NCI-H524 treated with DMSO at 0.1 percent for 48 hours (cell line): ENCODE measurements around the gene RNF11.
A peak's percentile ranks its signal among the peaks of the same experiment; 100 is the strongest.

Experiments used
- DNase-seq: peaks from one replicate; lab custom pipeline; 2025; lab: John Stamatoyannopoulos, UW

Gene RNF11

DNA sequence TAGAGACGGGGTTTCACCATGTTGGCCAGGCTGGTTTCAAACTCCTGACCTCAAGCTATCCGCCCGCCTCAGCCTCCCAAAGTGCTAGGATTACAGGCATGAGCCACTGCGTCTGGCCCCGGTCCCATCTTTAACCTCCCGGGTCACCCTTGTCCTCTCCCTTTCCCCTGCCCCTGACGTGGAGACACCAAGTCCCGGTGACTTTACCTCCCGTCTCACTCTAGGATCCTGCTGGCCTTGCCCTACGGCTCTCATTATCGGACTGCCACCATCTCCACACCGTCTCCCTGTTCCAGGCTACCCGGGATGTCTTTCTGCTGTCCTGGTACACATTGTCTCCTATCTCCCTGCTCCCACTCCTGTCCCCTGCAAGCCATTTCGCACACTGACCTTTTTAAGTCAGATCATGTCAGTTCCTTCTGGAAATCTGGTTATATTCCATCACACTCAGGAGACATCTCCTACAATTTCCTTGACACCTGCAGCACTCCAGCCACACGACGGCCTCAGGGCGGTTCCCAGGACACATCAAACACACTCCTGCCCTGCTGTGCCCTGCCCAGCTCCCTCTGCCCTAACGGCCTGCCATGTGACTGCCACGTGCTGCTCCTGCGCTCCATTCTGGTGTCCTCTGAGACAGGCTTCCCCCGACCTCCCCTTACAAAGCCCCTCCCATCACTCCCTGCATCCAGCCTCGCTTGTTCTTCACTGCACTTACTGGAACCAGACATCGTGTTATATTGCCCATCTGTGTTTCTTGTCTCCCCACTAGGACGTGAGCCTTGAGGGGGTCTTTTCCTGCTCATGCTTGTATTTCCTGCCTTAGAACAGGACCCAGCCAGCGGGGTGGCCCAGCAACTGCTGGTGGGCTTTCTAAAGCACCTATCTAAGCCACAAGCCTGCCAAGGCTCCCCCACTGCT lies 61.6 kb downstream of the RNF11 start:
- DNase-seq: no peak

DNA sequence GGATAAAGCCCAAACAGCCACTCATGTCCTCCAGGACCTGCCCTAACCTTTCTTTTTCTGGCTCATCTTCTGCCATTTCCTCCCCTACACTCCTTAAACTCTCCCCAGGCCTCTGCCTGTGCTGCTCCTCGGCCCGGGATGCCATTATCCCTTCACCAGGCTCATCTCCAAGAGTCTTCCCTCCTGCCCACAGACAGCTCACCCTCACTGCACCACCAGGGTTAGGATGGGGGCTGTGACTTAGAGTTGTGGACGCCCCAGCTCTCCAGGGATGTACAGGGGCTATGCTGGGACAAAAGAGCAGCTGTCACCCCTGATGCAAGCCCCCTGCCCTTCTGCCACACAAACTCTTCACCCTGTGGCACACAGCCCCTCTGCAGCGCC lies 62.2 kb downstream of the RNF11 start:
- no peak for DNase-seq

DNA sequence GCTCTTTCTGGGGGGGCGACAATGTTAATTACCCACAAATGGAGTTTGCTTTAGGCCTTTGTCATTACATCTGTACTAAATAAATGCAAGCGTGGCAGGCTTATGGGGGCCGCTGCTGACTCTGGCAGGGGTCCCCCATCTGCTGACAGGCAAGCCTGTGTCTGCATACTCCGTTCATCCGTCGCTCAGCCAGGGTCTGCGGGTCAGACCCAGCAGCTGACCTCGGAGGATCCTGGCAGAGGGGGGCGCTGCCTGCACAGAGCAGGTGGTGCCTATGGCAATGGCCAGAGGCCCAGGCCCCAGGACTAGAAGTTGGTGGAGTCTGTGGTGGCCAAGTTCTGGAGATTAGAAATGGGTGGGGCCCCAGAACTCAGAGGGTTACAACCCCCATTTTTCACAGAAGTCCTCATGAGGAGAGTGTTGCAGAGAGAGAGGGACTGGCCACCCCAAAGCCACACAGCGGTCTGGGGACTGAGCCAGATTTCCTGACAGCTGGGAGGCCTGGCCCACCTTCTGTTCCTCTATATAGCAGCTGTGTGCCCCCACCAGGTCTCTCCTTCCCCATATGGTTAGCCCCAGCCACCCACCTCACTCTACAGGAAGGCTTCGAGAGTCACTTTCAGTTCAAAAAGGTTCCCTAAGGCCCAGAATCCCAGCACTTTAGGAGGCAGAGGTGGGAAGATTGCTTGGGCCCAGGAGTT lies 63.3 kb downstream of the RNF11 start:
- DNase-seq: peak; percentile 50

DNA sequence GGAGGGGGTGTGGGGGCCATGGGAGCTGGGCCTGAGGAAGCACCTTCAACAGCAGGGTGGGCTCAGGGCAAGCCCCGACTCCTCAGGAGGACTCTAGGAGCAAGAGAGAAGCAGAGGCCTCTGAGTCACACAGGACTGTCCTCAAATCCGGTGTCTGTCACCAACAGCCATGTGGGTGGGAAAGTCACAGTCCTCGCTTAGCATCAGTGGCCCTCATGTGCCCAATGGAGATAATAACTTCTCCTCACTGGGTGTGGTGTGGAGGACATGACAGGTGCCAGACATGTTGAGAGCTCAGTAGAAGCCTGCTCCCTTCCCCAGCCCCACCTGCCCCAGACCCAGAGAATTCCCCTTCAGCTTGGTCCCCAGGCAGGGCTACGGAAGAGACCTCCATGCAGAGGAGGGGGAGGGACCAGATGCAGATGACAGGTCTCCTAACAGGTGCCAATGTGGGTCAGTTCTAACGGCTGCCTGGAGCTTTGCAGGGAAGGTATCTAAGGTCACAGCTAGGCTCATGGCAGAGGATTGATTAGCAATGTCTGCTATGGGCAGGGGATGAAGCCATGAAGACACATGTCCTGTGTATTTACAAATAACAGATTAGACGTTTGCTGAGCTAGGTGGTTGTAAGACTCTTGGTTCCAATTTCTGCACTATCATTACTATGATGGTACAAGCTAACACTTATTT lies 64.1 kb downstream of the RNF11 start:
- DNase-seq: no peak

DNA sequence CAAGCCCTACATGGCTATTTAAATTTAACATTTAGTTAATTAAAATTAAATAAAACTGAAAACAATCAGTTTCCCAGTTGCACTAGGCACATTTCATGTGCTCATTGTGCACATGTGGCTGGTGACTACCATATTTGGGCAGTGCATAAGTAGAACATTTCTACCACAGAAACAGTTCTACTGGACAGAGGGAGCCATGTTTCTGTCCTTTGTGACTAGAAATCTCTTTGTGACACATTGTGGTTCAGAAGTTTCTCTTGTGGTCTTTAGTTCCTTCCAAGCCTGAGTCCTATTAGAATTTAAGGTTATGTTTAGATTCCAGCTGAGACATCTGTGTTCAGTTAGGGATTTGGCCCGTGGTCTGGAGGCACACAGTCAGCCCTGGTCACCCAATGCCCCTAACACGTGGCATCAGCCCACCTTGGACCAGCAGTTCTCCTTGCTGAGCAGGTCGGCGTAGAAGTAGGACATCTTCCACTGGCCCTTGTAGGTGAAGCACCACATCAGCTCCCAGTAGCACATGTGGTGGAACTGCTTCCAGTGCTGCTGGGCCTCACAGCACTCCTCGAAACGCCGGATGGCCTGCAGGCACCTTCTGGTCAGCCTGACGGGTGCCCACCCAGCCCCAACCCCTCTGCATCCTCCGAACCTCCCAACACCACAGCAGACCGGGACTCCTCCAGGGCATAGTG lies 65.2 kb downstream of the RNF11 start:
- no peak for DNase-seq

DNA sequence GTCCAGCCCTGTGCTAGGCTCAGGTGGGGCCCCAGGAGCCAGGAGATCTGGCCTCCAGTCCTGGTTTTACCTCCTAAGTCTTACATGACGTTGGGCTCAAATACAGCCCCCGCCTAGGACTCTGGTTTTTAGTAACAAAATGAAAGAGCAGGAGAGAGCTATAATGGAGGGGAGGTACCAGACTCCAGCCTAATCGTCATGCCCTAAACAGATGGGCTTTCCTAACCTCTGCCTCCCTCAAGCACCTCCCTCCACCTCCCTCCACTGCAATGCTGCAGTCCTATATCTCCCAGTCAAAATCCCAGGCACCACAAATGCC lies 65.7 kb downstream of the RNF11 start:
- DNase-seq: peak; percentile 71

DNA sequence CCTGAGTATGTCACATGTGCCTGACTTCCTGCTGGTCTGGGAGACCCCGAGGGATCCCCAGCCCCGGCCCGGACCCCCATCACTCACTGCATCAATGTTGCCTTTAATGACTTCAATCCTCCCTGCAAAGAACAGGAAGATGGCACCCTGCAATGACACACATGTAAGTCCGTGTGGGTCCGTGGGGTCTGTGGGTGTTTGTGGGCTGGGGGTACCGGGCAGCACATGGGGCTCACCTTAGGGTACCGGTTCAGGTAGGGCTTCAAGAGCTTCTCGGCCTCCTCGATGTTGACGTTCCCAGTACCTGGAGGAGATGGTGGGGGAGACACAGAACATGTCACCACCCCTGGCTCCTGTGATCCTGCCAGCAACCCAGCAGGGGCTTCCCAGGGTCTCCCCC lies 66.2 kb downstream of the RNF11 start:
- DNase-seq: no peak

DNA sequence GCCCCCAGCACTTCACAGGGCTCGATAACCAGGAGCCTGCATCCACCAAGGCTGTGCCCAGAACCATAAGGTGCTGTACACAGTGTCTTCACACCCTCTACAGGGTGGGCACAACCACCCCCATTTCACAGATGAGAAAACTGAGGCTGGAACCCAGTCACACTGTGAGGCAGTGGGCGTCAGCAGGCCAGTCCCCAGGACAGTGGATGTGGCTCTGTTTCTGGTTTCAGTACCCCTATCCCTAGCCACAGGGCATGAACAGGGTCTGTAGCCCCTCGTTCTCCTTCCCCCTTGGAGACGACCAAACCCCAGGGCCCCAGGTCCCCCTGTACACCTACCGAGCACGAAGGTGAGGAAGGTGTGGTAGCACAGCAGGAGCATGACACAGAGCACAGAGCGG lies 66.7 kb downstream of the RNF11 start:
- DNase-seq: no peak

DNA sequence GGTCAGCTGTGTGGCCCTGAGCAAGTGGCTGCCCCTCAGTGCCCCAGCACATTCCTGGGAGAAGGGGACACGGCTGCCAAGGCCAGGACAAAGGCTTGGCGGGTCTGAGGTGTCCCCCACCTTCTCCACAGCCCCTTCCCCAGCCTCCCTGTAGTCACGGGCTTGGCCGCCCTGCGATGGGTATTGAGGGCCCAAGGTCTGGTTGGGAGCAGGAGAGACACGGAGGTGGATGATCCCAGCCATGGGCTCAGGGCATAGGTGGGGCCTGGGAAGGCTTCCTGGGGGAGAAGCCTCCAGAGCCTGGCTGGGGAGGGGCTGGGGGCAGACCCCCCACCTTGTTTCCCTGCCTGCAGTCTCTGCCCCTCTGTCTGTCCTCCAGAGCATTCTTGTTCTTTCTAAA lies 67.2 kb downstream of the RNF11 start:
- no peak for DNase-seq

DNA sequence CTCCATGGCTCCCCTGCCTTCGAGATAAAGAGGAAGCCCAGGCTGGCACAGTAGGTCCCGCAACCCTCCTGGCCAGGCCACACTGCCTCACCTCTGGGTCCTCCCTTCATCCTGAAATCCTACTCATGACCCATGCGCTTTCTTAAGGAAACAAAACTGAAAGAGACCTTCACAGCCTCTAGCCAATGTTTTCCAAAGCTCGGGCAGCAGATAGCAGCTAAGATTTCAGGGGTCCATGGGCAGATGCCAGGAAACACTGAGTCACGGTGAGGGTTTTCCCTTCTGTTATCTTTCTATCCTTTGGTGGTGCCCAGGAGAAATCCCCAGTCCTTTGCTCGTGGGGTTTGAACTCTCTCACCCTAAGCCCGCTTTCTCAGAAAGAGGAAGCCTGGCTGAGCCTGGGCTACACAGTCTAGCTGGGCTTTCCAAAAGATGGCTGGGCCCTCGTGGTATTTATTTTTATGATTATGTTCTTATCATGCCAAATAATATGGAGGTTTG lies 67.7 kb downstream of the RNF11 start:
- no peak for DNase-seq

DNA sequence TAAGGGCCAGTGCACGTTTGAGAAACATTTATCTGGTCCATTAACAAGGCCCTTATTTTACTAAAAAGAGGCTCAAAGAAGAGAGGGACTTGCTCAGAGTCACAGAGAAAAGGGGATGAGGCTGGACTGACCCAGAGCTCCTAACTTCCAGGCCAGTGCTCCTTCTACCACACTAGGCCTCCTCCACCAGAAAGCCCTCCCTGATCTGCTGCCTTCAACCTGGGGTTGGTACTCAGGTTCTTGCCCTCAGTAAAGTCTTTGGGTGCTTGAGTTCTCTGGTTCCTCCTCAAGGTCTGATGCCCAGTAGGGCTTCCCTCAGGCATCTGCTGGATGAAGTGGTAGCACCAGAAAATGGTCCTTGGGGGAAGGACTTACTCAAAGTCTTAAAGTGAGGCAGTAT lies 68.3 kb downstream of the RNF11 start:
- no peak for DNase-seq

DNA sequence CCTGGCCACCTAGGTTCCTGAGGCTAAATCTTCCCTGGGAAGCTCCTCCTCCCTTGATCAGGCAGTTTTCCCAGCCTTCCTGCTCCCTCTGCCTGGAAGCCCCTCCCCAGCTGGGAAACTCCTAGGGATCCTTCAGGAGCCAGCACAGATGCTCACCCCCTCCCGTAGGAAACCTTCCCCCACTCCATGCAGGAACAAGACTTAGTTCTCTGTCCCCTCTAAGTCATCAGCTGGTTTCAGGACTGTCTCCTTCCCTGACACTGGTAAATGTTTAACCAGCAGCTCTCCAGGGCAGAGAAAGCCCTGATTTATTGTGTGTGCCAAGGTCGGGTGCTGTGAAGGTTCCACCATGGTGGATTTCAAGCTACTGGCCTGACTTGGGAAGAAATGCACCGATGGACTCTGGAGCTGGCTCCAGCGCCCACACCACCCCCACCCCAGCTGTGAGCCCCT lies 69.3 kb downstream of the RNF11 start:
- DNase-seq: peak; percentile 10

DNA sequence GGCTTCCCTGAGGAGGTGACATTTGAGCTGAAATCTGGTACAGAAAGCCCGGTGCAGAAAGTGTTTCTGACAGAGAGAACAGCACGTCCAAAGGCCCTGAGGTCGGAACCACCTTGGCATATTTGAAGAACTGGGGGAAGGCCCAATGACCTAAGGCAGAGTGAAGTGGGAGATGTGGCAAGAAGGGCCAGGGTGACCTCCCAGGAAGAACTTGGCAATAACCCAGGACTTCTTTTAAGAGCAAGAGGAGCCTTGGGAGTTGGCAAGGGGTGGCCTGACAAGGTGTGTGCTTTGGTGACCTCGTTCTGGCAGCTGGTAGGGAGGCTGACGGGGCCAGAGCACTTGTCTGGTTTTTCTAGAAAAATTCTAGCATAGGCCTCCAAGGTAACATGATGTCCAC lies 70.9 kb downstream of the RNF11 start:
- no peak for DNase-seq

DNA sequence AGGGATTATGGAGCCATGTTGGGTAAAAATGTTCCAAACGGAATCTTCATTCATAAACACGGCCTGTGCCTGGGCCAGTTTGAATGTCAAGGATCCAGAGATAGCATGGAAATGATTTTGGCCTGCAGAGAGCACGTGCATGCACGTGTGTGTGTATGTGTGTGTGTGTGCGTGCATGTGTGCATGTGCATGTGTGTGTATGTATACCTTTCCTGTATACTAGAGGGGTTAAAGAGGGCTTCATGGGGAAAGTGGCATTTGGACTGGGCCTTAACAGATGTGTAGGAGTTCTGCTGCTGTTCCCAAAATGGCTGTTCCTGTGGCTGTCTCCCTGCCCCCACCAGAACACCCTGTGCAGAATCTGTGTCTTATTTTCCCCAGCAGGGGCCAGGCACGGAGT lies 72.6 kb downstream of the RNF11 start:
- DNase-seq: no peak

DNA sequence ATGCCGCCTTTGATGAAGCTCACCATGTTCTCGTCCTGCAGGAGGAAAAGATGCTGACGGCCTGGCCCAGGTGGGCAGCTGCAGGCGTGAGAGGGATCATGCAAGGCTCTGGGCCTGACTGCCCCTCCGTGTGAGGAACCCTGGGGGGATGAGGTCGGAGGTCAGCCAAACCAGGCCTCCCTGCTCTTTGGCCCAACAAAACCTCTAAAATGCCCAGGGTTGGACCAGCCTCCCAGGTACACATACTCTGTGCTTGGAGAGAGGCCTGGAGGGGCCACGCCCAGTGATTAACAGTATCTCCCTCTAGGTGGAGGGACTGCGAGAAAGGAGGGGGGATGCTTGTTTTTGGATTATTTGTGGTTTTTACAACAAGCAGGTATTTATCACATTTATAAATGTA lies 73.2 kb downstream of the RNF11 start:
- DNase-seq: no peak

DNA sequence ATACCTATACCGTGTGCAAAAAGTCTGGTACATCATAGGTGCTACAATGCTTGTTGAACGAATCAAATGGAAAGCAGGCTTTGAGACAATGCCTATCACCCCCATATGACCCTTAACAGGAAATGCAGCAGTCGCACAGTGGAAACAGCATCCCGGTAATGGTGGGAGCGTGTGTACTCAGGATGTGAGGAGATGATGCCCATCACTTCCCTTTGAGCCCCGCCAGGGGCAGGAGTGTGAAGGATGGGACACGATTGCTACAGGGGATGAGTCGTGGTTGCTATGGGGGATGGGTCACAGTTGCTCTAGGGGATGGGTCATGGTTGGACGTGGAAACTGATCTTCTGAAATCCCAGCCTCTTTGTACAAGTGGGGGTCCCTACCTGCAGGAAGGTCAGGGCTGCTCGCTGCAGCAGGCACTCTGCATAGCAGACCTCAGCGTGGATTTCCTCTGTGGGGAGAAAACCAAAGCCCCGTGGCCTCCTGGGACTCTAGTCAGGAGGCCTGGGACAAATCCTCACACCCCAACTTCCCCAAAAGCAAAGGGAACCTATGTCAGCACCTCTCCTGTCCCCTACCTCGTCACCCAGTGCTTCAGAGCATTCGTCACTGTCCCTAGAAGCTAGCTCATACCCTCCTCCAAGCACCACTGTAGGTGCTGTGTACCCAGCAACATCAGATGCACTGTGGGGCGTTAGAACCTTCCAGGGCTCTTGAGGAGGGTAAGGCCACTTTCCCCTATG lies 75.0 kb downstream of the RNF11 start:
- no peak for DNase-seq

DNA sequence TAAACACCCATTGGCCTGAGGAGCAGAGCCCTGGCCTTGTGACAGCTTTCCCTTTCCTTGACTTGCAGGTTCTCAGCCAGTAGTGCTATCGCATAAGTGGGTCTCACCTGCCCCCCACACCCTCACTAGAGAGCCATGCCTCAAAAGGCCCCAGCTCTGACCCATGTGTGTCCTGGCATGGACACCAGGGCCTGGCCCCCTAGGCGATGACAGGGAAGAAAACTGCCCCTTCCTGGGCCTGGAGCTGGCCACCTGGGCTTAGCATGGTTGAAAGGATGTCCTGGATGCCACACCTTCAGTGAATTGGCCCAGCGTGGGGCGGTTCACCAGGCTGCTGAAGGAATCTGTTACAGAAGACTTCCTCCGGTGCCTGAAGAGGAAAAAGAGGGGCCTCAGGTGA lies 75.8 kb downstream of the RNF11 start:
- DNase-seq: no peak

DNA sequence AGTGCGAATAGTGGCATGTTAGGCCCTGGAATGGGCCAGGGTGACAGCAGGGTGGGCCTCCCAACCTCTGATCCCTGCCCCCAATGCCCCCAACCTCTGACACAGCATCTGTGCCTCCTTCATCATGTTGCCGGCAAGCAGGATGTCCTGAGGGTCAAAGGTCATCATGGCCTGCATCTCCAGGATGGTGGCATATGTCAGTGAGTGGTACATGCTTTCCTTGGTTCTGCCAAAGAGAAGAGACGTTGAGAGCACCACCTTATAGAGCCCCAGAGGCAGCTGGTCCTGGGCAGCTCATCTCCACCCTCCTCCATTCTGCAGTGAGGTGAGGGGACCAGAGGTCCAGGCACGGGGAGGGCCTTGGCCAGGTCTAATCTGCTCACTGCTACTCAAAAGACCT lies 76.6 kb downstream of the RNF11 start:
- no peak for DNase-seq

DNA sequence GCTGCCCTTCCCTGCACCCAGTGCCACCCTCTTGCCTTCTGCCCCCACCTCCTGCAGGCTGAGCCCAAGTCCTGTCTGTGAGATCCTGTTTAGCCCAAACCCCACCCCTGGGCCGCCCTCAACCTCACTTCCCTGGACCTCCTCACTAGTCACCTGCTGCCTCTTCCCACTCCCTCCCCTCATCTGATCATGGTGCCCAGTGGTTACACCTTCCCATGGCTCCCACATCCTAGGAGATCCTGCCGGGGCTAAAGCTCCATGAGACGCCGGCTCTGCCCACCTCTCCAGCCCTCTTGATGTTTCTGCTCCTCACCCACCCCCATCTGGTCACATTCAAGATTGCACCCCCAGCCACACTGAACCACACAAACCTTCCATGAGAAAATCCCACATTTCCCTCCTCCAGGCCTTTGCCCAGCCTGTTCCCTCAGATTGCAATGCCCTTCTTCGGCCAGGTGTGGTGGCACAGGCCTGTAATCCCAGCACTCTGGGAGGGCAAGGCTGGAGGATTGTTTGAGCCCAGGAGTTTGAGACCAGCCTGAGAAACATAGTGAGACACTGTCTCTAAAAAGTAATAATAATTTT lies 77.3 kb downstream of the RNF11 start:
- DNase-seq: no peak

DNA sequence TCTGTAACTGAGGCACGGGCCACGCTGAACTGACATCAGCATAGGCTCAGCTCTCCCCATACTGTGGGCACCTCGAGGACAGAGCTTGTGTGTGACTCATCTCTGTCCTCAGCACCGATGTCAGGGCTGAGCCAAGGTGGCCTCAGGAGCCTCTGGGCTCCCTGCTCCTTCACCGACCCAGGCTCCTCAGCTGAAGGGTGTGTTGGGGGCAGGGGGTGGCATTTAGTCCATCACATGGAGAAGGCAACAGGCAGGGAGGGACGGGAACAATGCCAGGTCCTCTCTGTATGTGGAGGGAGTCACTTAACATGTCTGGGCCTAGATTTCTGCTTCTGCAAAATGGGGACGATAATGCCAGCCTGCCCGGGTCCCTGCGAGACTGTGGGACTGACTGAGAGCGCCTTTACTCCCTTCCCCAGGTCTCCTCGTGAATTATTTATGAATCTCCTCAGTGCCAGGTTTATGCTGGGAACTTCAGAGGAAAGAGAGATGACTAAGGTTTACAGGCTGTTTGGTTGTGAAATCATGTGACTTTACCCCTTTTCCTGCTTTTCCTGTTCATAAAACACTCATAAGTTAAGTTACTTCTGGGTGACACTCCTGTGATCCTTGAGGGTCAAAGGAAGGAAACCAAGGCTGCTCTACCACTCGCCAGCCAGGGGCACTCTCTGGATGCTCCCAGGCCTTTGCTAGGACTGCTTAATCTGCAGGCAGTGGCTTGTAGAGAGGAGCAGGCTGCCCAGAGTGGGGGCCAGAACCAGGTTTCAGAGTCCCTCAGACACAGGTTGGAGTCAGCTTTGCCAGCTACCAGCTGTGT lies 78.1 kb downstream of the RNF11 start:
- no peak for DNase-seq
